ENCODE measurements around the gene TOM1L1. TPM values are rescaled to one million over a fixed set of nuclear protein-coding genes. Genes with fewer than 3 reads are reported as not detected.

The TOM1L1 gene
- total RNA-seq, 4 donors from 2014 or later = 28.4 to 41.6 (median 30.0) TPM

DNA sequence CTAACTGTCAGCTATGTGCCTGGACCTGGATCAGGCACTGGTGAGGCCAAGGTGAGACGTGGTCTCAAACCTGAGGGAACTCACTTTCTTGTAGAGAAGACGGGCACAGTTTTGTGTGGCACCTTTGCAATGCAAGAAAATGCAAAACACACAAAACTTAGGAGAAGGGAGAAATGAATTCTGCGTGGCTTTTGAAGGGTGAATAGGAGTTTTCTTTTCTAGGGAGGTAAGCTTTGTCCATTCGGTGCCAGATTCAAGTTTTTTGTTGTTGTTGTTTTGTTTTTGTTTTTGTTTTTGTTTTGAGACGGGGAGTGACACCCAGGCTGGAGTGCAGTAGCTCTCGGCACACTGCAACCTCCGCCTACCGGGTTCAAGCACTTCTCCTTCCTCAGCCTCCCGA lies 1.4 kb downstream of the TOM1L1 start:
- H3K9me3 ChIP-seq = no peaks in the 10 kb centered on the region
- peaks cover 0 to 15% of the 10 kb centered on the region in 2 donors for H3K36me3 ChIP-seq
- WGBS, 2 donors (ENCODE audit: low coverage in 1 of 2) = 83 to 95% methylated on average over 7 to 9 of the region's 9 CpGs
- TF ChIP-seq POLR2AphosphoS5 (IDR thresholded peaks at IDR 0.05) = no peak
- no peak for TF ChIP-seq EP300 (IDR thresholded peaks at IDR 0.05)
- TF ChIP-seq, protein P1, sequence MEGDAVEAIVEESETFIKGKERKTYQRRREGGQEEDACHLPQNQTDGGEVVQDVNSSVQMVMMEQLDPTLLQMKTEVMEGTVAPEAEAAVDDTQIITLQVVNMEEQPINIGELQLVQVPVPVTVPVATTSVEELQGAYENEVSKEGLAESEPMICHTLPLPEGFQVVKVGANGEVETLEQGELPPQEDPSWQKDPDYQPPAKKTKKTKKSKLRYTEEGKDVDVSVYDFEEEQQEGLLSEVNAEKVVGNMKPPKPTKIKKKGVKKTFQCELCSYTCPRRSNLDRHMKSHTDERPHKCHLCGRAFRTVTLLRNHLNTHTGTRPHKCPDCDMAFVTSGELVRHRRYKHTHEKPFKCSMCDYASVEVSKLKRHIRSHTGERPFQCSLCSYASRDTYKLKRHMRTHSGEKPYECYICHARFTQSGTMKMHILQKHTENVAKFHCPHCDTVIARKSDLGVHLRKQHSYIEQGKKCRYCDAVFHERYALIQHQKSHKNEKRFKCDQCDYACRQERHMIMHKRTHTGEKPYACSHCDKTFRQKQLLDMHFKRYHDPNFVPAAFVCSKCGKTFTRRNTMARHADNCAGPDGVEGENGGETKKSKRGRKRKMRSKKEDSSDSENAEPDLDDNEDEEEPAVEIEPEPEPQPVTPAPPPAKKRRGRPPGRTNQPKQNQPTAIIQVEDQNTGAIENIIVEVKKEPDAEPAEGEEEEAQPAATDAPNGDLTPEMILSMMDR (IDR thresholded peaks at IDR 0.05) = no peak
- no peak for TF ChIP-seq POLR2A (IDR thresholded peaks at IDR 0.05)
- no peak overlapping the region for H3K27ac ChIP-seq
- no peak overlapping the region for H3K4me3 ChIP-seq
- H3K27me3 ChIP-seq = peaks cover 8% of the 10 kb centered on the region
- H3K4me1 ChIP-seq = peaks cover 0 to 12% (median 4%) of the 10 kb centered on the region in 3 donors
- ATAC-seq = no peak

DNA sequence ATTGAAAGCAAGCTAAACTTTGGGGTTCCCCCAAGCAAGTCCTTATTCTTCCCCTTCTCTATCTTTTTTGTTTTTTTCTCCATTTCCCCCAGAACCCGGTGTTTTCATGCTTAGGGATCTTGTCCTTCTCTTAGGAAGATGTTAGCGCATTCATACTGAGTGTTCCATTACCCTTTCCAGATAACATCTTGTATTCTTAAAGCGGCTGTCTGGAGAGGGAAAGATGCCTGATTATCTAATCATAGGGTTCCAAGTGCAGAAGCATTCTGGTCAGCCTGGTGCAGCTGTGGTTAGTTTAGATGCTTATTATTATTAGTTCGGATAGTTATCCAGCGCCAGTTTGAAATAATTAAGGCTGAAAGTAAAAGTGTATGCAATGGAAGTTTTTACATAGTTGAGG lies 2.0 kb downstream of the TOM1L1 start:
- ATAC-seq = no peak
- Histone ChIP-seq H3K27ac (no peak overlapping the region), H3K4me1 (peaks cover 0 to 12% (median 4%) of the 10 kb centered on the region in 3 donors), H3K27me3 (peaks cover 7% of the 10 kb centered on the region), H3K4me3 (no peak overlapping the region), H3K9me3 (no peaks in the 10 kb centered on the region), H3K36me3 (peaks cover 0 to 16% of the 10 kb centered on the region in 2 donors)
- 86 to 100% methylated on average over 2 to 5 of the region's 5 CpGs for WGBS, 2 donors (ENCODE audit: low coverage in 1 of 2)
- TF ChIP-seq, protein P1 (IDR thresholded peaks at IDR 0.05) = no peak

DNA sequence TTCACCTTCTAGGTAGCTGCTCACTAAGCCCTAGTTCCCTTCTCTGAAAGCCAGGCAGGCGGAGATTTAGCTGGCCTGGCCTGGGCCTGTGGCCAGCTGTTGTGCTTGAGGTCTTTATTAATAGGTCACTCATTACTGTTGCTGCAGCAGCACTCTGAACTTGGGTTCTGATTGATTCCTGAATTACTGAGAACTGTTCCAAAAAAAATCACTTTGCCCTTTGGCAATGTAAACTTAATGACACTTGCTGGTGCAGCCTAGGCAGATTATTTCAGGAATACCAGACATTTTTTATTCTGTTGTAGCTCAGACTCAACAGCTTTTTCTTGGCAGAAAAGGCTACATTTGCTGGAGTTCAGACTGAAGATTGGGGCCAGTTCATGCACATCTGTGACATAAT lies 2.7 kb downstream of the TOM1L1 start:
- Histone ChIP-seq H3K27ac (no peak overlapping the region), H3K9me3 (no peaks in the 10 kb centered on the region), H3K4me3 (no peak overlapping the region), H3K27me3 (peaks cover 4% of the 10 kb centered on the region), H3K36me3 (peaks cover 0 to 22% of the 10 kb centered on the region in 2 donors), H3K4me1 (peaks cover 0 to 12% (median 4%) of the 10 kb centered on the region in 3 donors)
- WGBS, 2 donors (ENCODE audit: low coverage in 1 of 2) = 13% methylated on average over 1 of the region's 1 CpG; no CpG with 5 or more reads in 1 of the 2 donors
- ATAC-seq = no peak
- TF ChIP-seq, protein P1 (IDR thresholded peaks at IDR 0.05) = no peak
- TF ChIP-seq POLR2AphosphoS5 (IDR thresholded peaks at IDR 0.05) (peak; percentile 46), POLR2A (IDR thresholded peaks at IDR 0.05) (no peak), EP300 (IDR thresholded peaks at IDR 0.05) (no peak)

DNA sequence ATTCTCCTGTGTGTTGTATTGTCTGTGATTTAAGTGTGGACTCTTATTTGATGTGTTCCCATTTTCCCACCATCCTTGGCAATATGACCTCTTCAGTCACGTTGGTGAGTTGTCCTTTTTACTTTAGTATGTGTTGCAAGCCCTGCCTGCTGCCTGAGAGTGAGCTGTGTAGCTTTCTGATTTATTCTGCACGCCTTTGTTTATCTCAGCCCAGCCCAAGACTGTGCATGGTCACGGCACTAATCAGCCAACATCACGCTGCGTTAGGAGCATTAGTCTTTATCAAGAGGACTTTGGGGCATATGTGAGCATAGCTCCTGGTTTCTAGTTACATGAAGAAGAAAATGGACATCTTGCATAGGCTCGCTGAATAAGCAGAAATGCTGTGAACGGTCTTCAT lies 6.0 kb downstream of the TOM1L1 start:
- Histone ChIP-seq H3K36me3 (peaks cover 0 to 31% of the 10 kb centered on the region in 2 donors), H3K9me3 (no peaks in the 10 kb centered on the region), H3K4me3 (no peak overlapping the region), H3K4me1 (peaks cover 0 to 4% (median 0%) of the 10 kb centered on the region in 3 donors), H3K27me3 (no peaks in the 10 kb centered on the region), H3K27ac (no peak overlapping the region)
- no peak for TF ChIP-seq POLR2AphosphoS5 (IDR thresholded peaks at IDR 0.05)
- ATAC-seq = no peak
- WGBS, 2 donors (ENCODE audit: low coverage in 1 of 2) = 83% methylated on average over 4 of the region's 7 CpGs; no CpG with 5 or more reads in 1 of the 2 donors

DNA sequence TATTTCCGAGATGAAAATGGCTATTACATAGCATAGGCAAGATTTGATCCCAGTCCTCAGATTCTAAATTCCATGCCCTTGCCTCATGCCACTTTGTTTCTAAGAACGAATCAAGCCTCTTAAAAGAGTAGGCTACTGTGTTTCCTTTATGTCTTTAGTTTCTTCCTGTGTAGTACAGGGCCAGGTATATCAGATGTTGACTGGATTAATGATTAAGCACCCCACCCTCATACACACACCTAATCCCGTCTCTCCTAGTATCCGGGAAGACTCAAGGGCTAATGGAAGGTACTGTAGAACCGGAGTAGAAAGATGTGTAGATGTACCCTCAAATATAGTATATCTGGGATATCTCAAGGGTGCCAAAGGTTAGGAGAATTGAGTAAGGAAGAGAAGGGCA lies 6.7 kb downstream of the TOM1L1 start:
- H3K27me3 ChIP-seq = no peaks in the 10 kb centered on the region
- H3K9me3 ChIP-seq = no peaks in the 10 kb centered on the region
- no peak overlapping the region for H3K4me3 ChIP-seq
- no peaks in the 10 kb centered on the region for H3K4me1 ChIP-seq
- TF ChIP-seq POLR2A (IDR thresholded peaks at IDR 0.05) = no peak
- no peak for TF ChIP-seq POLR2AphosphoS5 (IDR thresholded peaks at IDR 0.05)
- no peak for TF ChIP-seq EP300 (IDR thresholded peaks at IDR 0.05)
- TF ChIP-seq, protein P1 (IDR thresholded peaks at IDR 0.05) = no peak
- no peak overlapping the region for H3K27ac ChIP-seq
- no peak for ATAC-seq
- 89 to 97% methylated on average over 5 of the region's 5 CpGs for WGBS, 2 donors (ENCODE audit: low coverage in 1 of 2)
- H3K36me3 ChIP-seq = peaks cover 0 to 36% of the 10 kb centered on the region in 2 donors

Measured in gastroesophageal sphincter (tissue), 4 donors.